Fibroblast of the aortic adventitia (primary cell): ENCODE results near the gene ZDHHC24. TPM values are rescaled to one million over a fixed set of nuclear protein-coding genes. Genes with fewer than 3 reads are reported as not detected.

Experiments used
- DNase-seq: peaks from one replicate; pipeline ENCODE4 v3.0.0-alpha.2; 2010; ENCODE audit warnings: low read depth
- H3K4me3 ChIP-seq: 2 replicates; pipeline ENCODE4 v1.5.1; 2011; ENCODE audit warnings: low read depth, mild to moderate bottlenecking, control low read depth, low read length, moderate library complexity
- CTCF ChIP-seq: IDR thresholded peaks from 2 replicates; pipeline ENCODE4 v1.5.1; 2011; ENCODE audit warnings: mild to moderate bottlenecking, low read length, control low read depth, inconsistent platforms; ENCODE audit not compliant: insufficient read depth
- total RNA-seq: library from RNA; depleted of rRNA; stranded (reverse); fragments of >200 nt; gene quantifications from 2 replicates; pipeline ENCODE4 v1.2.3, GENCODE V29; 2012; ENCODE audit warnings: low replicate concordance

ZDHHC24 gene
- total RNA-seq, 1 donor = 8.6 TPM

- no peak for DNase-seq
- no peak for TF ChIP-seq CTCF
- H3K4me3 ChIP-seq = no peak overlapping the region
Observed at GRCh38 chr11:66550887-66551286, 5.0 kb upstream of the ZDHHC24 start.

- no peak overlapping the region for H3K4me3 ChIP-seq
- TF ChIP-seq CTCF = no peak
- no peak for DNase-seq
Observed at GRCh38 chr11:66549696-66550095, 3.8 kb upstream of the ZDHHC24 start.

GRCh38 chr11:66548774-66549630 lies 3.2 kb upstream of the ZDHHC24 start:
- DNase-seq = no peak
- no peak overlapping the region for H3K4me3 ChIP-seq
- no peak for TF ChIP-seq CTCF

- no peak overlapping the region for H3K4me3 ChIP-seq
- no peak for TF ChIP-seq CTCF
- no peak for DNase-seq
Observed at GRCh38 chr11:66548041-66548440, 2.2 kb upstream of the ZDHHC24 start.

GRCh38 chr11:66547662-66548009 lies 1.8 kb upstream of the ZDHHC24 start:
- no peak for TF ChIP-seq CTCF
- H3K4me3 ChIP-seq = no peak overlapping the region
- DNase-seq = no peak

GRCh38 chr11:66546966-66547661 lies 1.3 kb upstream of the ZDHHC24 start:
- H3K4me3 ChIP-seq = no peak overlapping the region
- no peak for DNase-seq

More at GRCh38 chr11:66546966-66547661, 1.3 kb upstream of the ZDHHC24 start:
- no peak for TF ChIP-seq CTCF
